IMR-90 (cell line): ENCODE measurements around the gene PPP1R9A.

Experiments
- BHLHE40 ChIP-seq: fragments of 150-350 bp; IDR thresholded peaks from 2 replicates; pipeline ENCODE4 v1.6.1; 2016; ENCODE audit warnings: mild to moderate bottlenecking, low read depth, low read length
- CEBPB ChIP-seq: IDR thresholded peaks from 2 replicates; pipeline ENCODE4 v1.6.1; 2012; ENCODE audit warnings: low read depth, low read length, improper control_type of control experiment
- FOS ChIP-seq: fragments of 150-350 bp; IDR thresholded peaks from 2 replicates; pipeline ENCODE4 v1.6.1; 2016; ENCODE audit warnings: low read depth, low read length
- MAFK ChIP-seq: IDR thresholded peaks from 2 replicates; pipeline ENCODE4 v1.6.1; 2012; ENCODE audit warnings: low read depth, low read length, improper control_type of control experiment
- MAZ ChIP-seq: IDR thresholded peaks from 2 replicates; pipeline ENCODE4 v1.6.1; 2012; ENCODE audit warnings: low read depth, mild to moderate bottlenecking, low read length, improper control_type of control experiment, moderate library complexity, borderline replicate concordance
- MXI1 ChIP-seq: IDR thresholded peaks from 2 replicates; pipeline ENCODE4 v1.6.1; 2012; ENCODE audit warnings: low read depth, mild to moderate bottlenecking, low read length, moderate library complexity, borderline replicate concordance
- POLR2A ChIP-seq: IDR thresholded peaks from 2 replicates; pipeline ENCODE4 v1.6.1; 2012; ENCODE audit warnings: mild to moderate bottlenecking, low read depth, low read length
- RAD21 ChIP-seq: IDR thresholded peaks from 2 replicates; pipeline ENCODE4 v1.6.1; 2012; ENCODE audit warnings: low read length, improper control_type of control experiment
- RCOR1 ChIP-seq: IDR thresholded peaks from 2 replicates; pipeline ENCODE4 v1.6.1; 2012; ENCODE audit warnings: mild to moderate bottlenecking, low read length, improper control_type of control experiment; ENCODE audit not compliant: insufficient replicate concordance
- RFX5 ChIP-seq: IDR thresholded peaks from 2 replicates; pipeline ENCODE4 v1.8.0; 2012; ENCODE audit warnings: low read depth, mild to moderate bottlenecking, low read length, moderate library complexity
- SMC3 ChIP-seq: fragments of 150-350 bp; IDR thresholded peaks from 2 replicates; pipeline ENCODE4 v1.6.1; 2016; ENCODE audit warnings: low read depth, mild to moderate bottlenecking, antibody characterized with exemption, low read length, moderate library complexity
- TF ChIP-seq, protein P1 (sequence below): conservative IDR thresholded peaks from 2 replicates; pipeline ENCODE4 v1.5.1; 2012; ENCODE audit warnings: mild to moderate bottlenecking, low read depth, low read length, improper control_type of control experiment
- TF ChIP-seq, protein P2 (sequence below): fragments of 150-350 bp; IDR thresholded peaks from 2 replicates; pipeline ENCODE4 v1.6.1; 2017; ENCODE audit warnings: mild to moderate bottlenecking, antibody characterized with exemption, low read length, low read depth
- TF ChIP-seq, protein P3 (sequence below): fragments of 150-350 bp; IDR thresholded peaks from 2 replicates; pipeline ENCODE4 v1.6.1; 2016; ENCODE audit warnings: low read depth, mild to moderate bottlenecking, low read length, moderate library complexity, borderline replicate concordance

DNA sequence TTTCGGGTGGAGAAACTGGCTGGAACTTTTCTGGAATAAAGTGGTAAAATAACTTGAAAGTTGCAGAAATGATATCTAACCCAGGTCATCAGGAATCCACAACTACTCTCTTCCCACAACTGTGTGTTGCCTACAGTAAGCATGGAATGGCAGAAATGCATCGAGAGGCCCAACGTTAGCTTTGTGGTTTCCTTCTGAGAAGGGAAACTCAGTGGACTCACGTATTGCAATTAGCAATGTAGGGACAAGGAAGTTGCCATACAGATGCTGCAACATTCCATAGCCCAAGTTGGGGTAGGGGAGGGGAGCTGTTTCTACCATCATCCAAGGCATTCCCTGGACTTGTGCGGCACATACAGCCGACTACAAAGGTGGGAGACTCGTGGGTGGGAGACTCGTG, 415.0 kb downstream of the PPP1R9A start:
- TF ChIP-seq, protein P1, sequence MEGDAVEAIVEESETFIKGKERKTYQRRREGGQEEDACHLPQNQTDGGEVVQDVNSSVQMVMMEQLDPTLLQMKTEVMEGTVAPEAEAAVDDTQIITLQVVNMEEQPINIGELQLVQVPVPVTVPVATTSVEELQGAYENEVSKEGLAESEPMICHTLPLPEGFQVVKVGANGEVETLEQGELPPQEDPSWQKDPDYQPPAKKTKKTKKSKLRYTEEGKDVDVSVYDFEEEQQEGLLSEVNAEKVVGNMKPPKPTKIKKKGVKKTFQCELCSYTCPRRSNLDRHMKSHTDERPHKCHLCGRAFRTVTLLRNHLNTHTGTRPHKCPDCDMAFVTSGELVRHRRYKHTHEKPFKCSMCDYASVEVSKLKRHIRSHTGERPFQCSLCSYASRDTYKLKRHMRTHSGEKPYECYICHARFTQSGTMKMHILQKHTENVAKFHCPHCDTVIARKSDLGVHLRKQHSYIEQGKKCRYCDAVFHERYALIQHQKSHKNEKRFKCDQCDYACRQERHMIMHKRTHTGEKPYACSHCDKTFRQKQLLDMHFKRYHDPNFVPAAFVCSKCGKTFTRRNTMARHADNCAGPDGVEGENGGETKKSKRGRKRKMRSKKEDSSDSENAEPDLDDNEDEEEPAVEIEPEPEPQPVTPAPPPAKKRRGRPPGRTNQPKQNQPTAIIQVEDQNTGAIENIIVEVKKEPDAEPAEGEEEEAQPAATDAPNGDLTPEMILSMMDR: no peak
- TF ChIP-seq RAD21 (no peak), POLR2A (no peak), CEBPB (no peak), SMC3 (no peak), MAZ (no peak), RCOR1 (no peak), BHLHE40 (no peak), RFX5 (no peak), FOS (no peak), MAFK (no peak), MXI1 (no peak)
- TF ChIP-seq, protein P2, sequence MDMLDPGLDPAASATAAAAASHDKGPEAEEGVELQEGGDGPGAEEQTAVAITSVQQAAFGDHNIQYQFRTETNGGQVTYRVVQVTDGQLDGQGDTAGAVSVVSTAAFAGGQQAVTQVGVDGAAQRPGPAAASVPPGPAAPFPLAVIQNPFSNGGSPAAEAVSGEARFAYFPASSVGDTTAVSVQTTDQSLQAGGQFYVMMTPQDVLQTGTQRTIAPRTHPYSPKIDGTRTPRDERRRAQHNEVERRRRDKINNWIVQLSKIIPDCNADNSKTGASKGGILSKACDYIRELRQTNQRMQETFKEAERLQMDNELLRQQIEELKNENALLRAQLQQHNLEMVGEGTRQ: no peak
- TF ChIP-seq, protein P3, sequence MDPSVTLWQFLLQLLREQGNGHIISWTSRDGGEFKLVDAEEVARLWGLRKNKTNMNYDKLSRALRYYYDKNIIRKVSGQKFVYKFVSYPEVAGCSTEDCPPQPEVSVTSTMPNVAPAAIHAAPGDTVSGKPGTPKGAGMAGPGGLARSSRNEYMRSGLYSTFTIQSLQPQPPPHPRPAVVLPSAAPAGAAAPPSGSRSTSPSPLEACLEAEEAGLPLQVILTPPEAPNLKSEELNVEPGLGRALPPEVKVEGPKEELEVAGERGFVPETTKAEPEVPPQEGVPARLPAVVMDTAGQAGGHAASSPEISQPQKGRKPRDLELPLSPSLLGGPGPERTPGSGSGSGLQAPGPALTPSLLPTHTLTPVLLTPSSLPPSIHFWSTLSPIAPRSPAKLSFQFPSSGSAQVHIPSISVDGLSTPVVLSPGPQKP: no peak
